Hepatic stellate cell (primary cell): ENCODE results near the gene MT1E.
A peak's percentile ranks its signal among the peaks of the same experiment; 100 is the strongest.
"Not testable (repeated sequence)": the region's sequence is repeated elsewhere in the genome, so short reads cannot be mapped to it uniquely, and the experiment has no call there.

Experiments used
- DNase-seq: peaks from one replicate; pipeline ENCODE4 v3.0.0; 2011; ENCODE audit warnings: low spot score

Gene MT1E

DNA sequence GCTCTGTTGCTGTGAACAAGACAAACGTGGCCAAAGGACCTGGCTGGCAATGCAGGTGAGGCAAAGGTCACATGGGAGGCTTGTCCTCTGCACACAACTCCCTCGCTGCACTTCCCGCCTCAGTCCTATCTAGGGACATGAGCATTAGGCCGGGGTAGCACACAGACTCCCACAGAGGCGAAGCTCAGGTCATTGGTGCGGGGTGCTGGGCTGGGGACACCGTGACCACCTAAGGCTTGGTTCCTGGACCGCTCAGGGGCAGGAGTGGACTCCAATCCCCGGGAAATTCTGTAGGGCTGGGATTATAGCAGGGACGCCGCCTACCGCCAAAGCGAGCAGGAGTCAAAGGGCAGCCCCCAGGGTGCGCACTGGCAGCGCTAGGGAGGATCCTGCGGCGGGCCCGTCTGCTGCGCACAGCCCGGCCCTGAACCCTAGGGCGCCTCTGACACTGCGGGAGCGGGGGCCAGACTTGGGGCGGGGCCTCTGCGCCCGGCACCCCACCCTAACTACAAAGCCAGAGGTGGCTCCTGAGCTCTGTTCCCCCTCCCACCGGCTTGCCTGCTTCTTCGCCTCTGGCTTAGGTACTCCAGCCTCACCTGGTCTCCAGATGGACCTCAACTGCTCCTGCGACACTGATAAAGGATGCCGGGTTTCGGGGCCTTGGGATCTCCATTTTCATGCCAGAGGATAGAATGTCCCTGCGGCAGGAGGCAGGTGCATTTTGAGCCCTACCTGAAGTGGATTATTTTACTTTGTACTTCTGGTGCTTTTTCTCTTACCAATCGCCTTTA lies 22.3 kb downstream of the MT1E start:
- DNase-seq: no peak

DNA sequence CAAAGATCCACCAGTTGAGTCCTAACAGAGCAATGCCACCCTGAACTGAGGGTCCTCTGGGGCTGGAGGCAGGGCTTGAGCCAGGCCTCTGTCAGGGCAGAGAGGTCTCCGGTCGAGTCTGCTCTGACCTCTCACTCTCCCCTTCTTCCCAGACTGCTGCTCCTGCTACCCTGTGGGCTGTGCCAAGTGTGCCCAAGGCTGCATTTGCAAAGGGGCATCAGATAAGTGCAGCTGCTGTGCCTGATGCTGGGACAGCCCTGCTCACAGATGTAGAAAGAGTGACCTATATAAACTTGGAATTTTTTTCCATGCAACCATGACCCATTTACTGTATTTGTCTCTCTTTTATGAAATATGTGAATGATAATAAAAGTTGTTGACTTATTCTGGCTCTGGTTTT lies 23.7 kb downstream of the MT1E start:
- DNase-seq: no peak

DNA sequence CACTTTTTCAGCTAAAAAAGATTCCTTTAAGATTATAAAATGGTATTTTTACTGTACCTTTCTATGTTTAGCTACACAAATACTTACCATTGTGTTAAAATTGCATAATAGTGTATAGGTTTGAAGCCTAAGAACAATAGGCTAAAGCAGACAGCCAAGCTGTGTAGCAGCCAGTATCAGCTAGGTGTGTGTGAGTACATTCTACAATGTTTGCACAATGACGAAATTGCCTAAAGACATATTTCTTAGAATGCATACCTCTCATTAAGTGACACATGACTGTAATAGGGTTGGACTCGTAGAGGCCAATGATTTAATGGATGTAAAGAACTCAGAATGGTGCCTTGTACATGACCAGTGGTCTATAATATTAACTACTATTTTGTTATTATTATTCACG lies 24.2 kb downstream of the MT1E start:
- no peak for DNase-seq

DNA sequence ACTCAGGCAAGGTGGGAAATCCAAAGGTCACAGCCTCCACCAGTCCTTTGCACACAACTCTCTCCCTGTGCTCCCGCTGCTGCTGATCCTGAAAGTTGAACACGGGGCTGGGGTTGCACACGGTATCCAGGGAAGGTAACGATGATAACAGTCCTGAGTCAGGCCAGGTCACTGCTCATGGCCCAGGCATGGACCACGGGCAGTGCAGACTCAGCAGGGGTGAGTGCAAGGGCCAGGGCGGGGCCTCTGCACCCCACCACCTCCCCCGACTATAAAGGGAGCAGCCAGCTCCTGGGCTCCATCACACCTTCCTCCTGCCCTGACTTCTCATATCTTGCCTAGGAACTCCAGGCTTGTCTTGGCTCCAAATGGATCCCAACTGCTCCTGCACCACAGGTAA lies 26.0 kb downstream of the MT1E start, which contains the start of gene MT1B:
Gene MT1B, plus strand, starts transcription at position 301 of the 400 bp plus-strand sequence. Its CDS starts 68 bp downstream, at position 369.
- DNase-seq: no peak

DNA sequence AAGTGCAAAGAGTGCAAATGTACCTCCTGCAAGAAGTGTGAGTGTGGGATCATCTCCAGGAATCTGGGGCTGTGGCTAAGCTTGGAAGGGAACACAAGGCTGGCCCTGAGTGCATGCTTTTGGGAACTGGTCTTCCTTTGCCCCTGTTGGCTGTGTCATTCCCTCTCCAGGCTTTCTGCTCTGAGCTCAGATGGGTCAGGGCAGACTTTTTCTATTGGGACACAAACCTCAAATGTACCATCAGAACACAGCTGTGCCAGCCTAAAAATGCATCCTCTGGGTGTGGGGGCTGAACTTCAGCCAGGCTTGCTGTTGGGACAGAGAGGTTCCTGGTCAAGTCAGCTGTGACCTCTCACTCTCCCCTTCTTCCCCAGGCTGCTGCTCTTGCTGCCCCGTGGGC lies 27.0 kb downstream of the MT1E start:
- no peak for DNase-seq

DNA sequence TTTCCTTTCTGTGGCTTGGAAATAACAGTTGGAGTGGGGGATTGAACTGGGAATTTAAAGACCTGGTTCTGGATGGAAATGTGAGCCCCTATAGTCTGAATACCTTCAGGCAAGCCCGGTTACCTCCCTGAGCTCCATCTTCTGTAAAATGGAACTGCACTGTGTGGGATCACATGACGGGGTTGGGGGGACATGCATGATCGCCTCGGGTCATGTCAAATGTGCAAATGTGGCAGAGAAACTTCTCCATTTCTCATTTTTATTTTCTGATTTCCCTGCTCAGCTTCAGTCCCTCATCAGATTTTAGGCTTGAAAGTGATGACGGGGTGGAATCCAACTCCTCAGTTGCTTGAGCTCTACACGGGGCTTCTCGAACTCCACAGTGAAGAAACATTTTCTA lies 27.6 kb downstream of the MT1E start:
- no peak for DNase-seq

DNA sequence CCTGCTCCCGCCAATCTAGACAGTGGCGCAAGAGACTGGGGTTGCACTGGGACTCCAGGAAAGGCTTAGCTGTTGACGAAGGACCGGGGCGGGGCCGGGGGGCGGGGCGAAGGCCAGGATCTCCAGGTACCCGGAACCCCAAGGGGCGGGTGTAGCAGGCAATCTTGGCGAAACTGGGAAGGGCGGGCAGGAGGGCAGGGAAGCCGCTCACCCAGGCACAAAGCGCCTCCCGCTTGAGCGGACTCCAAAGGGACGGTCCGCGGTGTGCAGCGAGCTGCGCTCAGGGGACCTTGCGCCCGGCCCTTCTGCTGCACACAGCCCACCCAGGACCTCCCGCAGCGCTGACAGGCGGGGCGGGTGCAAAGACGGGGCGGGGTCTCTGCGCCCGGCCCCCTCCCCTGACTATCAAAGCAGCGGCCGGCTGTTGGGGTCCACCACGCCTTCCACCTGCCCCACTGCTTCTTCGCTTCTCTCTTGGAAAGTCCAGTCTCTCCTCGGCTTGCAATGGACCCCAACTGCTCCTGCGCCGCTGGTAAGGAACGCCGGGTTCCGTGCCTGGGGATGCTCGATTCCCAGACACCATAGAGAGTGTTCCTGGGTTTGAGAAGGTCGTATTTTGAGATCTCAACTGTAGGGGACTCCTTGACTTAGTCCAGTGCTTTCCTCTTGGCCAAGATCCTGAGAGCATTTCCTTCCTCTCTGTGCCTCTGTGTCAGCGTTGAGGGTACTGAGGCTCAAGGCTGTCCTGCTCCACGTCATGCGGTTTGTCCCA lies 32.2 kb downstream of the MT1E start, which contains the start of gene MT1F:
Gene MT1F, plus strand, starts transcription at position 405 of the 772 bp plus-strand sequence. Its CDS starts 100 bp downstream, at position 505.
- peak; percentile 51 for DNase-seq

DNA sequence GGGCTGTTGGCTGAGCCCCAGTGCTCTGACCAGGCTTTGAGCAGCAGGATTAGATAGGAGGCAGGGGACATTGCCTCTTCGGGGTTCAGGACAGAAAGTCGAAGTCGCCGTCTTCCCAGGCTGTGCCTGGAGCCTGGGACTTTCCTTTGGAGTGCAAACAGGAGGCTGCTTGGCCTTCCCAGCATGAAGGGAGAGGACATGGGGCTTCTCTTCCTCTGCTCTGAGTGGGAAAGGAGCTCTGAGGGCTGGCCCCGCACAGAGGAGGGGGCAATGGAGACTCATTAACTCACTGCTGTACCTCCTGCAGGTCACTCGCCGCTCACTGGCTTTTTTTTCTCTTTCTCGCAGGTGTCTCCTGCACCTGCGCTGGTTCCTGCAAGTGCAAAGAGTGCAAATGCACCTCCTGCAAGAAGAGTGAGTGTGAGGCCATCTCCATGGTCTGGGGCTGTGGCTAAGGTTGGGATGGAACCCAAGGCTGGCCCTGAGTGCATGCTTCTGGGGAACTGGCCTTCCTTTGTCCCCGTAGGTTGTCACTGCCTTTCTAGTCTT lies 32.8 kb downstream of the MT1E start:
- DNase-seq: no peak

DNA sequence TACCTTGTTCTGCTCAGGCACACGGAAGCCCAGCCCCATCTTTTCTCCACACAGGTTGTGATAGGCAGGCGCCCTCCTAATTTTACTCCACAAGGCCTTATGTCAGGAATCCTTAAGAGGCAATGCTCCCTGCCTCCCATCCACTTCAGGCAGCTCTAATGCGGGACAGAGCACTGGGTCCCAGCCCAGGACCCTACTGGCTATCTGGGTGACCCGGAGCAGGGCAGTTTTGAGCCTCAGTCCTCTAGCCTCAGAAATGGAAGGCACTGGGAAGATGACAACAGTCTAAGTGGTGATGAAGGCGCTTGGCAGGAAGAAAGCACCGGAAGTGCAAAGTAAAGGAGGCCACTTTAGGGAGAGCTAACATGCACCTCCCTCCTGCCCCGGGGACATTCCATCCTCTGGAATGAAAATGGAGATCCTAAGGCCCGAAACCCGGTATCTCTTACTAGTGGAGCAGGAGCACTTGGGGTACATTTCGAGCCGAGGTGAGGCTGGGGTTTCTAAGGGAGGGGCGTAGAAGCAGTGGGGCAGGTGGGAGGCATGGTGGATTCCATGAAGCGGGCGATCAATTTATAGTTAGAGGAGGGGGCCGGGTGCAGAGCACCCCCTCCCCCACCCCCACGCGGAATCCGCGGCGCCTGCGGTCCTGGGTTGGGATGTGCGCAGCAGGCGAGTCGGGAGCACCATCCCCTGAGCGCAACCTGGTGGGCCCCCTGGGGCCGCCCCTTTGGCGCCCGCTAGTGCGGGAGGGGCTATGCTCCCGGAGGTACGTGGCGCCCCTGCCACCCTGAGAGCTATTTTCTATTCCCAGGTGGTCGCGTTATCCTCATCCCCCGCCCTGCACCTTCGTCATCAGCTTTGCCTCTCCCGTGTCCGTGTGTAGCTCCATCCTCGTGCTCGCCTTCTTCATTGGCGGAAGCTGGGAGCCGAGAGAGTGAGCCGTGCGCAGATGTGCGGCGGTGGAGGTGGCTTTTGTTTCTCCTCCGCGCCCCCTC lies 37.1 kb downstream of the MT1E start:
- no peak for DNase-seq

DNA sequence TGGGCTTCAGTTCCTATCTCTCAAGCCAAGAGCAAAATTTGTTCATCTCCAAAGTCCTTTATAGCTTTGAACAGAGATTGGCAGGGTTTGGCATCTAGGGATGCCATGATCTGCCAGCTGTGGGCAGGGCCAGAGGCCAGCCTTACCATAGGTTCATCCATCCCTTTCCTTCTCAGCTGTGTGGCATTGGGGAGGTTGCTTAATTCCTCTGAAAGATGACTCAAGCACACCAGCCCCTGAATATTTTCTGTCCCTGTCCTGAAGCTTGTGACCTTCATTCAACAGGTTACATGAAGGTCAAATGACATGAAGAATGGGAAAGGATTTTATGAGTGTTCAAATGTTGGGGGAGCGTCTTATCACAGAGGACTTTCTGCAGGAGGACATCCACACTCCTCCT lies 38.9 kb downstream of the MT1E start:
- DNase-seq: no peak

DNA sequence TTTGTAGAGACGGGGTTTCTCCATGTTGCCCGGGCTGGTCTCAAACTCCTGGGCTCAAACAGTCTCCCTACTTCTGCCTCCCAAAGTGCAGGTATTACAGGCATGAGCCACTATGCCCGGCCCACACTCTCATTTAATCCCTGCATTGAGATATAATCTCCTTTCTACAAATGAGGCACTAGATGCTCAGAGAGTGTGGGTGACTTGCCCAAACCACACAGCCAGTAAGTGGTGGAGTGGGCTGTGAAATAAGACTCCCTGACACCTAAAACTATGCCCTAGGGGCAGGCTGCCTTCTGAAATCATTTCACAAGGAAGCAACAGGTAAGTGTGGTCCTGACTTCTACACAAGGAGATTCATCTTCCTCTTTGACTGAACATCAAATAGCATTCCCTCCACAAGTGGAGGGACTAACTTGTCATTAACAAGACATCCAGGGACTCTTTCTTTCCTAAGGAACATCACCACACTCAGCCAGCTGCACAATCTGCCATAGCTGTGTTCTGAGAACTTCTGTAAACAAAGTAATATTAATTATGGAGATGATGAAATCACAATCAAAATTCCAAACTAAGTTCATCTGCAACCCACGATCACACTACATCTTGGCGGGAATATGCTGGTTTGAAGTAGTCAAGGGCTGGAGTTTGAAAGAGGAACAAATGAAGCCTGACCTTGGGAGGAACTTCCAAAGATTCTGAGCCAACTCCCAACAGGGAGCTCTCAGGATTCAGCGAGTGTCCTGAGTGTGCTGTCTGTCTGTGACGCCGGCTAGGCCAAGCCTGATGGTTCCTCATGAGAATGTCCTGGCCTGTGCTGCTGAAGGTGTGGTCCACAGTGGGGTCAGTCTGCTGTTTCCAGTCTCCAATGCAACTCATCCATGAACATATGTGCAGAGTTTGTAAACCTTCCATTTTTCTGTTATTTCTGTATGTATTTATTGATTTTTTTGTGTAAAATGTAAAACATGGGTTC lies 40.0 kb downstream of the MT1E start:
- DNase-seq: not testable (repeated sequence)

DNA sequence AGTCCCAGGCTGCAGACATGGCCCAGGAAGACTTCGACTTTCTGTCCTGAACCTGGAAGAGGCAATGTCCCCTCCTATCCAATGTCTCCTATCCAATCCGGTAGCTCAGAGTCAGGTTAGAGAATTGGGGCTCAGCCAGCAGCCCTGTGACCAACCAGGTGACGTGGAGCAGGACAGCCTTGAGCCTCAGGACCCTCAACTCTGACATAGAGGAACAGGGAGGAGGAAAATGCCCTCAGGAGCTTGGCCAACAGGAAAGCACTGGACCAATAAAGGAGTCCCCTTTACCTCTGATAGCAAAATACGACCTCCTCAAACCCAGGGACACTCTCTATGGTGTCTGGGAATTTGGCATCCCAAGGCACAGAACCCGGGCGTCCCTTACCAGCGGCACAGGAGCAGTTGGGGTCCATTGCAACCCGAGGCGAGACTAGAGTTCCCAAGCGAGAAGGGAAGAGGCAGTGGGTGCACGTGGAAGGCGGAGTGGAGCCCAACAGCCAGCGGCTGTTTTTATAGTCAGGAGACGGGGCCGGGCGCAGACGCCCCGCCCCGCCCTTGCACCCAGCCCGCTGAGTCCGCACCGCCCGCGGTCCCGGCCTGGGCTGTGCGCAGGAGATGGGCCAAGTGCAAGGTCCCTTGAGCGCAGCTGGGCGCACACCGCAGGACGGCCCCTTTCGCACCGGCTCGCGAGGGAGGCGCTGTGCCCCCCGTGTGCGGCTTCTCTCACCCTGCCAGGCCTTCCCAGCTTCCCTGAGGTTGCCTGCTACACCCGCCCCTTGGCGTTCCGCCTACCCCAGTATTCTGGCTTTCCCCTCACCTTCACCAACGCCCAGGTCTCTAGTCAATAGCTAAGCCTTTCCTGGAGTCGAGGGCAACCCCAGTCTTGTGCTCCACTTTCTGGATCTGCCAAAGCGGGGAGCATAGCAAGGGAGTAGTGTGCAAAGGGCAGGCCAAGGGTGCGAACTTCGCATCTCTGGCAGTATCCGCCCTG lies 42.3 kb downstream of the MT1E start, which contains the start of gene MT1G:
Gene MT1G, minus strand, starts transcription at position 485 of the 991 bp plus-strand sequence. Its CDS starts 72 bp downstream, at position 413.
- peak; percentile 35 for DNase-seq

DNA sequence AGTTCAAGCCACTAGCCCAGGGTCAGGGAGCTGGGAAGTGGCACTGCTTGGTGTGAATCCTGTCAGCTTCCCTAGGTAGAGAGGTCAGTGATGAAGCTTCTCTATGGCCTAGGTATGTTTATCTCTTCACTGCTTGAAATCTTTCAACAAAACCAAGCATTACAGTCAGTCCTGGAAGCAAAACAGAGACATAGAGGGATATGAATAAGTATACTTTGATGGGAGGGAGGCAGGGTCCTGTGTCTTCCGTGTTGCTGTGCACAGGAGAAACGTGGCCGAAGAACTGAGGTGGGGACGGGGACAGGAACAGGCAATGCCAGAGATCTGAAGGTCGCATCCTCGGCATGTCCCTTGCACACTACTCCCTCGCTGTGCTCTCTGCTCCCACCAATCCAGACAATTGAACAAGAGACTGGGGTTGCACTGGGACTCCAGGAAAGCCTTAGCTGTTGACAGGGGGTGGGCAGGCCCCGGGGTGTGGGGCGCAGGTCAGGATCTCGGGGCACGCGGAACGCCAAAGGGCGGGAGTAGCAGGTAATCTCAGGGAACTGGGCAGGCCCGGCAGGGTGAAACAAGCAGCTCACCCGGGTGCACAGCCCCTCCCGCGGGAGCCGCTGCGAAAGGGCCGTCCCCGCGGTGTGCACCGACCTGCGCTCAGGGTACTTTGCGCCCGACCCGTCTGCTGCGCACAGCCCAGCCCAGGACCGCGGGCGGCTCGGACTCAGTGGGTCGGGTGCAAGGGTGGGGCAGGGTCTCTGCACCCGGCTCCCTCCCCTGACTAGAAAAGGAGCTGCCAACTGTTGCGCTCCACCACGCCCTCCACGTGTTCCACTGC lies 43.6 kb downstream of the MT1E start, which contains the start of gene MT1H:
Gene MT1H, plus strand, starts transcription at position 810 of the 835 bp plus-strand sequence. CDS start 71 bp downstream, outside the sequence.
- no peak for DNase-seq

DNA sequence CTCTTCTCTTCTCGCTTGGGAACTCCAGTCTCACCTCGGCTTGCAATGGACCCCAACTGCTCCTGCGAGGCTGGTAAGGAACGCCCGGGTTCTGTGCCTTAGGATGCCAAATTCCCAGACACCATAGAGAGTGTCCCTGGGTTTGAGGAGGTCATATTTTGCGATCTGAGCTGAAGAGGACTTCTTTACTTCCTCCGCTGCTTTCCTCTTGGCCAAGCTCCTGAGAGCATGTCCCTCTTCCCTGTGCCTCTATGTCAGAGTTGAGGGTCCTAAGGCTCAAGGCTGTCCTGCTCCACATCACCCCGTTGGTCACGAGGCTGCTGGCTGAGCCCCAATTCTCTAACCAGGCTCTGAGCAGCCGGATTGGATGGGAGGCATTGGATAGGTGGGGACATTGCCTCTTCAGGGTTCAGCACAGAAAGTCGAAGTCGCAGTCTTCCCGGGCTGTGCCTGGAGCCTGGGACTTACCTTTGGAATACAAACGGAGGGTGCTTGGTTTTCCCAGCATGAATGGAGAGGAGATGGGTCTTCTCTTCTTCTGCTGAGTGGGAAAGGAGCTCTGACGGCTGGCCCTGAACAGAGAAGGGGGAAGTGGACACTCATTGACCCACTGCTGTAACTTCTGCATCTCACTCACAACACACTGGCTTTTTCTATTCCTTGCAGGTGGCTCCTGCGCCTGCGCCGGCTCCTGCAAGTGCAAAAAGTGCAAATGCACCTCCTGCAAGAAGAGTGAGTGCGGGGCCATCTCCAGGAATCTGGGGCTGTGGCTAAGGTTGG lies 44.4 kb downstream of the MT1E start:
- no peak for DNase-seq

DNA sequence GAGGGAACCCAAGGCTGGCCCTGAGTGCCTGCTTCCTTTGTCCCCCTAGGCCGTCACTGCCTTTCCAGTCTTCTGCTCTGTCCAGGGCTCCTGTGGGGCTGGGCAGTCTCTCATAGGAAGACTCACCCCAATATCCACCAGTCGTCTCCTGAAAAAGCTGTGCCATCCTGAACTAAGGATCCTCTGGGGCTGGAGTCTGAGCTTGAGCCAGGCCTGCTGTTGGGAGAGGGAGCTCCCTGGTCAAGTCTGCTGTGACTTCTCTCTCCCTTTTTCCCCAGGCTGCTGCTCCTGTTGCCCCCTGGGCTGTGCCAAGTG lies 45.0 kb downstream of the MT1E start:
- no peak for DNase-seq

DNA sequence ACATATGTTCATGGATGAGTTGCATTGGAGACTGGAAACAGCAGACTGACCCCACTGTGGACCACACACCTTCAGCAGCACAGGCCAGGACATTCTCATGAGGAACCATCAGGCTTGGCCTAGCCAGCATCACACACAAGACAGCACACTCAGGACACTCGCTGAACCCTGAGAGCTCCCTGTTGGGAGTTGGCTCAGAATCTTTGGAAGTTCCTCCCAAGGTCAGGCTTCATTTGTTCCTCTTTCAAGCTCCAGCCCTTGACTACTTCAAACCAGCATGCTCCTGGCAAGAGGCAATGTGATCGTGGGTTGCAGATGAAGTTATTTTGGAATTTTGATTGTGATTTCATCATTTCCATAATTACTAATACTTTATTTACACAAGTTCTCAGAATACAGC lies 46.1 kb downstream of the MT1E start:
- not testable (repeated sequence) for DNase-seq

DNA sequence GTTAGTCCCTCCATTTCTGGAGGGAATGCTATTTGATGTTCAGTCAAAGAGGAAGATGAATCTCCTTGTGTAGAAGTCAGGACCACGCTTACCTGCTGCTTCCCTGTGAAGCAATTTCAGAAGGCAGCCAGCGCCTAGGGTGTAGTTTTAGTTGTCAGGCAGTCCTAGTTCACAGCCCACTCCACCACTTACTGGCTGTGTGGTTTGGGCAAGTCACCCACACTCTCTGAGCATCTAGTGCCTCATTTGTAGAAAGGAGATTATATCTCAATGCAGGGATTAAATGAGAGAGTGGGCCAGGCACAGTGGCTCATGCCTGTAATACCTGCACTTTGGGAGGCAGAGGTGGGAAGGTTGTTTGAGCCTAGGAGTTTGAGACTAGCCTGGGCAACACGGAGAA lies 46.6 kb downstream of the MT1E start:
- DNase-seq: not testable (repeated sequence)
